MCF 10A (cell line): ENCODE measurements around the gene CTNNA1. TPM values are rescaled to one million over a fixed set of nuclear protein-coding genes. Genes with fewer than 3 reads are reported as not detected.

Experiments used
- BruUV-seq: library from RNA; stranded (reverse); fragments of 400-500 nt; replicated peaks from 2 replicates; lab custom pipeline; 2021; lab: Mats Ljungman, UMichigan
- CTCF ChIA-PET: fragments of 300-600 bp; sonication (Branson Sonifier 250); formaldehyde crosslinking; extraction: SDS; loops from one replicate; lab custom pipeline; 2021; ENCODE audit warnings: antibody characterized with exemption, inconsistent platforms; lab: Yijun Ruan, JAX
- POLR2A ChIA-PET: fragments of 300-600, 350-650 bp; sonication (Branson Sonifier 250); formaldehyde crosslinking; extraction: SDS; loops from one replicate; lab custom pipeline; 2020; ENCODE audit warnings: antibody characterized with exemption, inconsistent platforms; lab: Yijun Ruan, JAX
- DNase-seq: peaks from one replicate; pipeline ENCODE4 v3.0.0-alpha.2; 2018; ENCODE audit not compliant: unreplicated experiment
- H3K27ac Mint-ChIP-seq: one replicate; pipeline ENCODE4 v1.8.0; 2022; ENCODE audit warnings: mild to moderate bottlenecking, low read depth, mixed read lengths; ENCODE audit not compliant: unreplicated experiment
- H3K27me3 Mint-ChIP-seq: one replicate; pipeline ENCODE4 v1.8.0; 2022; ENCODE audit warnings: mixed read lengths; ENCODE audit not compliant: insufficient read depth, unreplicated experiment
- H3K36me3 Mint-ChIP-seq: one replicate; pipeline ENCODE4 v1.8.0; 2022; ENCODE audit warnings: mild to moderate bottlenecking, moderate library complexity, mixed read lengths; ENCODE audit not compliant: insufficient read depth, unreplicated experiment
- H3K4me1 Mint-ChIP-seq: one replicate; pipeline ENCODE4 v1.8.0; 2022; ENCODE audit warnings: mixed read lengths; ENCODE audit not compliant: insufficient read depth, unreplicated experiment
- H3K4me3 Mint-ChIP-seq: one replicate; pipeline ENCODE4 v1.8.0; 2022; ENCODE audit warnings: mild to moderate bottlenecking, moderate library complexity, mixed read lengths; ENCODE audit not compliant: unreplicated experiment
- H3K9me3 Mint-ChIP-seq: one replicate; pipeline ENCODE4 v1.8.0; 2022; ENCODE audit warnings: mixed read lengths; ENCODE audit not compliant: unreplicated experiment
- CTCF ChIP-seq: fragments of 200-600 bp; IDR thresholded peaks from one replicate; pipeline ENCODE4 v1.8.0; 2022; ENCODE audit warnings: antibody characterized with exemption, mild to moderate bottlenecking; ENCODE audit not compliant: unreplicated experiment
- intact Hi-C: fragments of 100-400 bp; cut with micrococcal nuclease; formaldehyde crosslinking; loops from 2 replicates; pipeline ENCODE4 v1.14.1; 2022
- total RNA-seq: library from RNA; stranded (reverse); gene quantifications from 2 replicates; pipeline ENCODE4 v1.2.3, GENCODE V29; 2022

CTNNA1 gene
- total RNA-seq, 1 experiment from 2014 or later = 519 TPM

GRCh38 chr5:138911441-138911840 is 158.2 kb downstream of the CTNNA1 start:
- intact Hi-C loops = no loop called here
- H3K36me3 Mint-ChIP-seq = peaks cover 84% of the 10 kb centered on the region
- BruUV-seq = no TSS peak
- DNase-seq = no peak
- ChIA-PET POLR2A (no interaction called here), CTCF (interaction anchor here (0.7 kb wide), 1 partner anchor 348 kb away, joined by 3 read pairs; no protein-coding TSS in a partner anchor)
- H3K4me3 Mint-ChIP-seq = no peak overlapping the region
- TF ChIP-seq CTCF = no peak
- H3K4me1 Mint-ChIP-seq = peaks cover 4% of the 10 kb centered on the region
- no peak overlapping the region for H3K27ac Mint-ChIP-seq
- H3K9me3 Mint-ChIP-seq = no peaks in the 10 kb centered on the region
- no peaks in the 10 kb centered on the region for H3K27me3 Mint-ChIP-seq

GRCh38 chr5:138912093-138912492 is 158.9 kb downstream of the CTNNA1 start:
- no peak for DNase-seq
- H3K4me1 Mint-ChIP-seq = peaks cover 4% of the 10 kb centered on the region
- ChIA-PET CTCF (interaction anchor here (0.7 kb wide), 1 partner anchor 347 kb away, joined by 3 read pairs; no protein-coding TSS in a partner anchor), POLR2A (interaction anchor here (0.7 to 0.9 kb wide), 2 partner anchors 19 to 25 kb away, joined by 3 read pairs; no protein-coding TSS in a partner anchor)
- no peak for TF ChIP-seq CTCF
- intact Hi-C loops = no loop called here
- BruUV-seq = no TSS peak
- H3K4me3 Mint-ChIP-seq = no peak overlapping the region
- H3K27ac Mint-ChIP-seq = no peak overlapping the region
- H3K9me3 Mint-ChIP-seq = no peaks in the 10 kb centered on the region
- H3K36me3 Mint-ChIP-seq = peaks cover 78% of the 10 kb centered on the region
- no peaks in the 10 kb centered on the region for H3K27me3 Mint-ChIP-seq

- BruUV-seq = no TSS peak
- intact Hi-C loops = no loop called here
- Mint-ChIP-seq H3K27me3 (no peaks in the 10 kb centered on the region), H3K36me3 (peaks cover 73% of the 10 kb centered on the region), H3K27ac (no peak overlapping the region), H3K4me1 (peaks cover 4% of the 10 kb centered on the region), H3K4me3 (no peak overlapping the region), H3K9me3 (no peaks in the 10 kb centered on the region)
- ChIA-PET POLR2A (no interaction called here), CTCF (interaction anchor here (0.6 to 1.7 kb wide), 3 partner anchors 89 to 348 kb away, joined by 5 to 6 read pairs (median 6); no protein-coding TSS in a partner anchor)
- TF ChIP-seq CTCF = no peak
- DNase-seq = no peak
Observed at GRCh38 chr5:138913773-138914172, 160.5 kb downstream of the CTNNA1 start.

- CTCF ChIA-PET = interaction anchor here (1.4 to 1.7 kb wide), 2 partner anchors 89 to 348 kb away, joined by 5 to 6 read pairs; no protein-coding TSS in a partner anchor
- POLR2A ChIA-PET = no interaction called here
- Mint-ChIP-seq H3K4me1 (peaks cover 8% of the 10 kb centered on the region), H3K27ac (no peak overlapping the region), H3K9me3 (no peaks in the 10 kb centered on the region), H3K4me3 (no peak overlapping the region), H3K36me3 (peaks cover 73% of the 10 kb centered on the region), H3K27me3 (no peaks in the 10 kb centered on the region)
- no TSS peak for BruUV-seq
- TF ChIP-seq CTCF = no peak
- DNase-seq = no peak
- intact Hi-C loops = no loop called here
Observed at GRCh38 chr5:138914338-138914737, 161.1 kb downstream of the CTNNA1 start.
